Gastroesophageal sphincter (tissue), 3 donors: ENCODE data around the gene PXK.

Experiments used
- POLR2A ChIP-seq, 2 donors: fragments of 450-650 bp; IDR thresholded peaks; one replicate each; pipeline ENCODE4 v1.6.1; 2017; ENCODE audit warnings: antibody characterized with exemption in 2 of 2, mild to moderate bottlenecking in 2 of 2, moderate library complexity in 1 of 2
- TF ChIP-seq, protein P1 (sequence below), 4 experiments: fragments of 200-600 bp in 2 of 4; fragments of 450-650 bp in 2 of 4; sonication (generic) in 1 of 4; IDR thresholded peaks; one replicate each; pipeline ENCODE4 v1.5.1; 2017 to 2019; ENCODE audit warnings: antibody characterized with exemption in 4 of 4, mild to moderate bottlenecking in 2 of 4, moderate library complexity in 2 of 4

DNA sequence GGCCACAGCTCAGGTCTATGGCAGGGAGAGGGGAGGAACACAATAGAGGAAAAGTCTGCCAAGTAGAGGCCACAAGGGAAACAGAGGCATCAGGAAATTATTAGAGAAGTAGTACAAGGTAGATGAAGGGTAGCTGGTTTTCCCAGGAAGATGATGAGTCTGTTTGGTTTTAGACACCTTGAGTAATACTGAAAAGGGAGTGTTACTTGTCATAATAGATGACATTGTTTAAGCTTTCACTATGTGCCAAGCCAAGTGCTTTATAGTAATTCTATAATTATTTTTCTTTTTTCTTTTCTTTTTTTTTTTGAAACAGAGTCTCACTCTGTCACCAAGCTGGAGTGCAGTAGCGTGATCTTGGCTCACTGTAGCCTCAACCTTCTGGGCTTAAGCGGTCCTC lies 13.7 kb downstream of the PXK start:
- TF ChIP-seq, protein P1, sequence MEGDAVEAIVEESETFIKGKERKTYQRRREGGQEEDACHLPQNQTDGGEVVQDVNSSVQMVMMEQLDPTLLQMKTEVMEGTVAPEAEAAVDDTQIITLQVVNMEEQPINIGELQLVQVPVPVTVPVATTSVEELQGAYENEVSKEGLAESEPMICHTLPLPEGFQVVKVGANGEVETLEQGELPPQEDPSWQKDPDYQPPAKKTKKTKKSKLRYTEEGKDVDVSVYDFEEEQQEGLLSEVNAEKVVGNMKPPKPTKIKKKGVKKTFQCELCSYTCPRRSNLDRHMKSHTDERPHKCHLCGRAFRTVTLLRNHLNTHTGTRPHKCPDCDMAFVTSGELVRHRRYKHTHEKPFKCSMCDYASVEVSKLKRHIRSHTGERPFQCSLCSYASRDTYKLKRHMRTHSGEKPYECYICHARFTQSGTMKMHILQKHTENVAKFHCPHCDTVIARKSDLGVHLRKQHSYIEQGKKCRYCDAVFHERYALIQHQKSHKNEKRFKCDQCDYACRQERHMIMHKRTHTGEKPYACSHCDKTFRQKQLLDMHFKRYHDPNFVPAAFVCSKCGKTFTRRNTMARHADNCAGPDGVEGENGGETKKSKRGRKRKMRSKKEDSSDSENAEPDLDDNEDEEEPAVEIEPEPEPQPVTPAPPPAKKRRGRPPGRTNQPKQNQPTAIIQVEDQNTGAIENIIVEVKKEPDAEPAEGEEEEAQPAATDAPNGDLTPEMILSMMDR (IDR thresholded peaks at IDR 0.05): no peak
- TF ChIP-seq POLR2A (IDR thresholded peaks at IDR 0.05): no peak
